ENCODE results near the gene RBM47.
"Not testable (repeated sequence)": the region's sequence is repeated elsewhere in the genome, so short reads cannot be mapped to it uniquely, and the experiment has no call there.

Gene RBM47

GRCh38 chr4:40564815-40565483 is 64.7 kb downstream of the RBM47 start:
- DNase-seq = no peak
- intact Hi-C loops (cut with DNase I) = no loop called here

- intact Hi-C loops (cut with DNase I) = no loop called here
- DNase-seq = no peak
Observed at GRCh38 chr4:40564004-40564403, 65.7 kb downstream of the RBM47 start.

- no peak for DNase-seq
- intact Hi-C loops (cut with DNase I) = no loop called here
Observed at GRCh38 chr4:40563401-40563800, 66.3 kb downstream of the RBM47 start.

- DNase-seq = no peak
- intact Hi-C loops (cut with DNase I) = no loop called here
Observed at GRCh38 chr4:40562681-40563080, 67.0 kb downstream of the RBM47 start.

- intact Hi-C loops (cut with DNase I) = no loop called here
- no peak for DNase-seq
Observed at GRCh38 chr4:40562208-40562607, 67.5 kb downstream of the RBM47 start.

- DNase-seq; intact Hi-C loops (cut with DNase I): not testable (repeated sequence)
Observed at GRCh38 chr4:40561543-40562177, 68.0 kb downstream of the RBM47 start.

- DNase-seq = no peak
- intact Hi-C loops (cut with DNase I) = no loop called here
Observed at GRCh38 chr4:40559585-40560465, 69.8 kb downstream of the RBM47 start.

GRCh38 chr4:40557736-40558135 is 71.9 kb downstream of the RBM47 start:
- intact Hi-C loops (cut with DNase I) = no loop called here
- DNase-seq = no peak

GRCh38 chr4:40555176-40555900 is 74.3 kb downstream of the RBM47 start:
- intact Hi-C loops (cut with DNase I) = no loop called here
- no peak for DNase-seq

GRCh38 chr4:40554641-40555040 is 75.0 kb downstream of the RBM47 start:
- intact Hi-C loops (cut with DNase I); DNase-seq: not testable (repeated sequence)

- intact Hi-C loops (cut with DNase I) = no loop called here
- DNase-seq = no peak
Observed at GRCh38 chr4:40553995-40554394, 75.7 kb downstream of the RBM47 start.

GRCh38 chr4:40552536-40552935 is 77.1 kb downstream of the RBM47 start:
- no peak for DNase-seq
- intact Hi-C loops (cut with DNase I) = no loop called here

- DNase-seq; intact Hi-C loops (cut with DNase I): not testable (repeated sequence)
Observed at GRCh38 chr4:40551568-40552136, 78.0 kb downstream of the RBM47 start.

GRCh38 chr4:40550948-40551462 is 78.7 kb downstream of the RBM47 start:
- intact Hi-C loops (cut with DNase I) = no loop called here
- no peak for DNase-seq

- no peak for DNase-seq
- intact Hi-C loops (cut with DNase I) = no loop called here
Observed at GRCh38 chr4:40550196-40550595, 79.5 kb downstream of the RBM47 start.

GRCh38 chr4:40548256-40548655 is 81.4 kb downstream of the RBM47 start:
- intact Hi-C loops (cut with DNase I) = no loop called here
- no peak for DNase-seq

GRCh38 chr4:40547789-40548132 is 81.9 kb downstream of the RBM47 start:
- DNase-seq = no peak
- intact Hi-C loops (cut with DNase I) = no loop called here

GRCh38 chr4:40546969-40547788 is 82.5 kb downstream of the RBM47 start:
- no peak for DNase-seq
- intact Hi-C loops (cut with DNase I) = no loop called here

GRCh38 chr4:40546506-40546905 is 83.2 kb downstream of the RBM47 start:
- no peak for DNase-seq
- intact Hi-C loops (cut with DNase I) = no loop called here

Data from posterior cingulate gyrus (tissue), 11 donors.